HCT116 (cell line): ENCODE data around the gene ALDH3B1. TPM values are rescaled to one million over a fixed set of nuclear protein-coding genes. Genes with fewer than 3 reads are reported as not detected.

Experiments
- ATAC-seq: fragments of 200-7000 bp; cut with Tn5 transposase; 2 replicates; pipeline ENCODE4 v1.9.1; 2020; ENCODE audit warnings: mild to moderate bottlenecking, moderate library complexity
- BruUV-seq: library from RNA; stranded (reverse); fragments of 400-500 nt; replicated peaks from 2 replicates; lab custom pipeline; 2021; lab: Mats Ljungman, UMichigan
- CTCF ChIA-PET: fragments of 300-600 bp; sonication (Branson Sonifier 250); formaldehyde crosslinking; loops from one replicate; lab custom pipeline; 2021; ENCODE audit warnings: antibody characterized with exemption; lab: Charles Lee
- POLR2A ChIA-PET: fragments of 300-600, 350-600 bp; sonication (Branson Sonifier 250); formaldehyde crosslinking; loops from one replicate; lab custom pipeline; 2021; ENCODE audit warnings: antibody characterized with exemption; lab: Charles Lee
- RAD21 ChIA-PET, 2 experiments: fragments of 300-600 bp; sonication (Branson Sonifier 250); formaldehyde crosslinking; loops; one replicate each; lab custom pipeline; 2023; ENCODE audit warnings: low total read pairs in 2 of 2; ENCODE audit not compliant: uncharacterized antibody in 2 of 2, unreplicated experiment in 2 of 2, low non-redundant PET in 1 of 2; lab: Charles Lee
- DNase-seq: peaks from one replicate; pipeline ENCODE4 v3.0.0-alpha.2; 2010; ENCODE audit warnings: low read depth, low spot score
- H2AFZ ChIP-seq: fragments of 200-600 bp; shearing (Covaris generic), sonication (generic); 2 replicates; pipeline ENCODE4 v1.6.1; 2017; ENCODE audit warnings: low read depth, mixed run types, mixed read lengths, antibody characterized with exemption, low read length; ENCODE audit not compliant: poor library complexity, severe bottlenecking
- H3K27ac ChIP-seq: 2 replicates; pipeline ENCODE4 v1.5.1; 2012; ENCODE audit warnings: low read depth, low read length
- H3K27me3 ChIP-seq: fragments of 200-600 bp; sonication (generic); 2 replicates; pipeline ENCODE4 v1.6.1; 2016; ENCODE audit warnings: mixed run types, low read length, mixed read lengths; ENCODE audit not compliant: insufficient read depth
- H3K36me3 ChIP-seq, 2 experiments: fragments of 200-500 bp in 1 of 2; fragments of 200-600 bp in 1 of 2; sonication (Bioruptor generic) in 1 of 2; sonication (generic) in 1 of 2; 2 replicates each; pipeline versions ENCODE4 v1.5.1 to v1.6.1; 2014 to 2016; ENCODE audit warnings: low read length in 2 of 2, inconsistent platforms in 1 of 2, mixed read lengths in 1 of 2, mixed run types in 1 of 2; ENCODE audit not compliant: insufficient read depth in 2 of 2, control insufficient read depth in 1 of 2
- H3K4me1 ChIP-seq, 2 experiments: fragments of 200-600 bp in 1 of 2; sonication (generic) in 1 of 2; 2 replicates each; pipeline versions ENCODE4 v1.5.1 to v1.6.1; 2012 to 2017; ENCODE audit warnings: low read length in 2 of 2, inconsistent platforms in 1 of 2, mild to moderate bottlenecking in 1 of 2, mixed read lengths in 1 of 2, mixed run types in 1 of 2, moderate library complexity in 1 of 2; ENCODE audit not compliant: insufficient read depth in 2 of 2, control insufficient read depth in 1 of 2
- H3K4me2 ChIP-seq: fragments of 200-600 bp; sonication (generic); 2 replicates; pipeline ENCODE4 v1.6.1; 2017; ENCODE audit warnings: mixed run types, low read length, mixed read lengths
- H3K4me3 ChIP-seq, 2 experiments: fragments of 200-600 bp in 1 of 2; sonication (generic) in 1 of 2; replicated peaks in 1 of 2; 2 replicates each; pipeline ENCODE4 v1.5.1; 2011 to 2016; ENCODE audit warnings: low read length in 2 of 2, control low read depth in 1 of 2, low read depth in 1 of 2, mild to moderate bottlenecking in 1 of 2, mixed read lengths in 1 of 2, mixed run types in 1 of 2
- H3K79me2 ChIP-seq: fragments of 200-600 bp; sonication (generic); 2 replicates; pipeline ENCODE4 v1.6.1; 2017; ENCODE audit warnings: mild to moderate bottlenecking, mixed run types, low read length, moderate library complexity, mixed read lengths; ENCODE audit not compliant: insufficient read depth
- H3K9ac ChIP-seq: fragments of 200-600 bp; sonication (generic); 2 replicates; pipeline ENCODE4 v1.6.1; 2016; ENCODE audit warnings: low read length, mixed read lengths
- H3K9me2 ChIP-seq: fragments of 200-600 bp; sonication (generic), shearing (Covaris generic); 2 replicates; pipeline ENCODE4 v1.6.1; 2017; ENCODE audit warnings: mixed run types, mild to moderate bottlenecking, moderate library complexity; ENCODE audit not compliant: insufficient read depth
- H3K9me3 ChIP-seq, 2 experiments: fragments of 200-500 bp in 1 of 2; fragments of 200-600 bp in 1 of 2; sonication (Bioruptor generic) in 1 of 2; sonication (generic) in 1 of 2; 2 replicates each; pipeline ENCODE4 v1.6.1; 2014 to 2017; ENCODE audit warnings: low read length in 2 of 2, mixed read lengths in 2 of 2, inconsistent platforms in 1 of 2, low read depth in 1 of 2, mild to moderate bottlenecking in 1 of 2, mixed run types in 1 of 2, moderate library complexity in 1 of 2; ENCODE audit not compliant: control insufficient read depth in 1 of 2, insufficient read depth in 1 of 2
- H4K20me1 ChIP-seq: fragments of 200-600 bp; sonication (generic), shearing (Covaris generic); 2 replicates; pipeline ENCODE4 v1.6.1; 2017; ENCODE audit warnings: mixed run types, mild to moderate bottlenecking, moderate library complexity; ENCODE audit not compliant: insufficient read depth
- EGR1 ChIP-seq: IDR thresholded peaks from 2 replicates; pipeline ENCODE4 v1.6.1; 2012; ENCODE audit warnings: low read depth
- ELF1 ChIP-seq: IDR thresholded peaks from 2 replicates; pipeline ENCODE4 v1.6.1; 2012; ENCODE audit warnings: low read depth, borderline replicate concordance
- EZH2 ChIP-seq: fragments of 200-600 bp; sonication (generic); IDR thresholded peaks from 2 replicates; pipeline ENCODE4 v1.6.1; 2017; ENCODE audit warnings: antibody characterized with exemption, mixed run types
- EZH2phosphoT487 ChIP-seq: fragments of 200-600 bp; IDR thresholded peaks from 2 replicates; pipeline ENCODE4 v1.6.1; 2018; ENCODE audit warnings: antibody characterized with exemption, borderline replicate concordance
- SIN3A ChIP-seq: IDR thresholded peaks from 2 replicates; pipeline ENCODE4 v1.6.1; 2012; ENCODE audit warnings: low read depth
- SP1 ChIP-seq: IDR thresholded peaks from 2 replicates; pipeline ENCODE4 v1.6.1; 2012; ENCODE audit warnings: low read depth
- SRF ChIP-seq: IDR thresholded peaks from 2 replicates; pipeline ENCODE4 v1.6.1; 2012; ENCODE audit warnings: low read depth
- YY1 ChIP-seq: IDR thresholded peaks from 2 replicates; pipeline ENCODE4 v1.6.1; 2011; ENCODE audit warnings: low read length, low read depth, moderate library complexity, mild to moderate bottlenecking; ENCODE audit not compliant: insufficient replicate concordance; ENCODE audit errors: extremely low read depth
- intact Hi-C: fragments of 100-400 bp; cut with micrococcal nuclease; formaldehyde crosslinking; loops from 2 replicates; pipeline ENCODE4 v1.10.0; 2022
- total RNA-seq: library from RNA; stranded (reverse); gene quantifications from one replicate; pipeline ENCODE4 v1.2.1, GENCODE V29; 2021; ENCODE audit not compliant: unreplicated experiment
- TF ChIP-seq, protein P1 (sequence below): IDR thresholded peaks from 2 replicates; pipeline ENCODE4 v1.6.1; 2012; ENCODE audit warnings: low read depth
- TF ChIP-seq, protein P2 (sequence below): IDR thresholded peaks from 2 replicates; pipeline ENCODE4 v1.6.1; 2011; ENCODE audit warnings: mild to moderate bottlenecking, low read length, moderate library complexity; ENCODE audit not compliant: insufficient replicate concordance; ENCODE audit errors: extremely low read depth
- TF ChIP-seq, protein P3 (sequence below): IDR thresholded peaks from 2 replicates; pipeline ENCODE4 v1.6.1; 2012

ALDH3B1 gene
- total RNA-seq, 1 experiment from 2014 or later, result 25.5 TPM

DNA sequence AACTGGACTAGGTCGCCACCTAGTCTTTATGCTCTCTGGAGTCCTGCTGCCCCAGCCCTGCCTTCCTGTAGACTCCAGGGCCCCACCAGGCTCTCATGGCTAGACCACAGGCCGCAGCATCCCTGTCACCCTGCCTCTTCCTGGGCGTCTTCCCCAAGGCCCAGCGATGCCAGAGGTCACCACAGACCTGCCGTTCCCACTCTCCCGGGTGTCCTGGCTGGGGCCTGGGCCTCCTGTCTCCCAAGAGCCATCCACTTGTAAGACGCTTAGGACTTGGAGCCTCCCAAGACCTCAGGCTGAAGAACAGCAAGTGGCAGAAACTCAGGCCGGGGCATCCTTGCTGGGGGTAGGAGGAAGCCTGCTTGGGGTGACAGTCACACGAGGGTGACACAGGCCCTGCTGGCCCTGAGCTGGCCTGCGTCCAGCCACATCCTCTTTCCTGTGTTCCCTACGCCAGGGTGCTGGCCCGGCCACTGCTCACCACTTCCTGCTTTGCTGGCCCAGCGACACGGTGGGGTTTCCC lies 26.7 kb downstream of the ALDH3B1 start:
- TF ChIP-seq YY1 (no peak), SIN3A (no peak), SP1 (no peak), EZH2phosphoT487 (no peak), ELF1 (no peak), EZH2 (no peak), SRF (no peak), EGR1 (no peak)
- TF ChIP-seq, protein P1, sequence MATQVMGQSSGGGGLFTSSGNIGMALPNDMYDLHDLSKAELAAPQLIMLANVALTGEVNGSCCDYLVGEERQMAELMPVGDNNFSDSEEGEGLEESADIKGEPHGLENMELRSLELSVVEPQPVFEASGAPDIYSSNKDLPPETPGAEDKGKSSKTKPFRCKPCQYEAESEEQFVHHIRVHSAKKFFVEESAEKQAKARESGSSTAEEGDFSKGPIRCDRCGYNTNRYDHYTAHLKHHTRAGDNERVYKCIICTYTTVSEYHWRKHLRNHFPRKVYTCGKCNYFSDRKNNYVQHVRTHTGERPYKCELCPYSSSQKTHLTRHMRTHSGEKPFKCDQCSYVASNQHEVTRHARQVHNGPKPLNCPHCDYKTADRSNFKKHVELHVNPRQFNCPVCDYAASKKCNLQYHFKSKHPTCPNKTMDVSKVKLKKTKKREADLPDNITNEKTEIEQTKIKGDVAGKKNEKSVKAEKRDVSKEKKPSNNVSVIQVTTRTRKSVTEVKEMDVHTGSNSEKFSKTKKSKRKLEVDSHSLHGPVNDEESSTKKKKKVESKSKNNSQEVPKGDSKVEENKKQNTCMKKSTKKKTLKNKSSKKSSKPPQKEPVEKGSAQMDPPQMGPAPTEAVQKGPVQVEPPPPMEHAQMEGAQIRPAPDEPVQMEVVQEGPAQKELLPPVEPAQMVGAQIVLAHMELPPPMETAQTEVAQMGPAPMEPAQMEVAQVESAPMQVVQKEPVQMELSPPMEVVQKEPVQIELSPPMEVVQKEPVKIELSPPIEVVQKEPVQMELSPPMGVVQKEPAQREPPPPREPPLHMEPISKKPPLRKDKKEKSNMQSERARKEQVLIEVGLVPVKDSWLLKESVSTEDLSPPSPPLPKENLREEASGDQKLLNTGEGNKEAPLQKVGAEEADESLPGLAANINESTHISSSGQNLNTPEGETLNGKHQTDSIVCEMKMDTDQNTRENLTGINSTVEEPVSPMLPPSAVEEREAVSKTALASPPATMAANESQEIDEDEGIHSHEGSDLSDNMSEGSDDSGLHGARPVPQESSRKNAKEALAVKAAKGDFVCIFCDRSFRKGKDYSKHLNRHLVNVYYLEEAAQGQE, result no peak
- TF ChIP-seq, protein P2, sequence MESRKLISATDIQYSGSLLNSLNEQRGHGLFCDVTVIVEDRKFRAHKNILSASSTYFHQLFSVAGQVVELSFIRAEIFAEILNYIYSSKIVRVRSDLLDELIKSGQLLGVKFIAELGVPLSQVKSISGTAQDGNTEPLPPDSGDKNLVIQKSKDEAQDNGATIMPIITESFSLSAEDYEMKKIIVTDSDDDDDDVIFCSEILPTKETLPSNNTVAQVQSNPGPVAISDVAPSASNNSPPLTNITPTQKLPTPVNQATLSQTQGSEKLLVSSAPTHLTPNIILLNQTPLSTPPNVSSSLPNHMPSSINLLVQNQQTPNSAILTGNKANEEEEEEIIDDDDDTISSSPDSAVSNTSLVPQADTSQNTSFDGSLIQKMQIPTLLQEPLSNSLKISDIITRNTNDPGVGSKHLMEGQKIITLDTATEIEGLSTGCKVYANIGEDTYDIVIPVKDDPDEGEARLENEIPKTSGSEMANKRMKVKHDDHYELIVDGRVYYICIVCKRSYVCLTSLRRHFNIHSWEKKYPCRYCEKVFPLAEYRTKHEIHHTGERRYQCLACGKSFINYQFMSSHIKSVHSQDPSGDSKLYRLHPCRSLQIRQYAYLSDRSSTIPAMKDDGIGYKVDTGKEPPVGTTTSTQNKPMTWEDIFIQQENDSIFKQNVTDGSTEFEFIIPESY, result no peak
- TF ChIP-seq, protein P3, sequence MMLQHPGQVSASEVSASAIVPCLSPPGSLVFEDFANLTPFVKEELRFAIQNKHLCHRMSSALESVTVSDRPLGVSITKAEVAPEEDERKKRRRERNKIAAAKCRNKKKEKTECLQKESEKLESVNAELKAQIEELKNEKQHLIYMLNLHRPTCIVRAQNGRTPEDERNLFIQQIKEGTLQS, result no peak
- peaks cover 4 to 27% of the 10 kb centered on the region in 2 experiments; a peak in 2 of 4 replicates for H3K36me3 ChIP-seq
- no TSS peak for BruUV-seq
- H3K9me2 ChIP-seq, result no peaks in the 10 kb centered on the region
- no peaks in the 10 kb centered on the region for H4K20me1 ChIP-seq
- no peaks in the 10 kb centered on the region for H3K9me3 ChIP-seq
- intact Hi-C loops, result loop anchor here (10.0 kb wide), 1 partner anchor 88 kb away; the partner anchor contains the start of gene CHKA
- H3K9ac ChIP-seq, result no peak overlapping the region
- H3K4me2 ChIP-seq, result no peak overlapping the region
- no peak for ATAC-seq
- H3K79me2 ChIP-seq, result peaks cover 42% of the 10 kb centered on the region
- ChIA-PET RAD21 (no interaction called here), CTCF (no interaction called here), POLR2A (no interaction called here)
- DNase-seq, result no peak
- H2AFZ ChIP-seq, result no peak overlapping the region
- no peak overlapping the region for H3K27ac ChIP-seq
- no peak overlapping the region for H3K4me3 ChIP-seq
- peaks cover 15 to 30% of the 10 kb centered on the region in 2 experiments; a peak in 3 of 4 replicates for H3K4me1 ChIP-seq
- H3K27me3 ChIP-seq, result no peaks in the 10 kb centered on the region
